GM21717 (cell line): ENCODE results near the gene CDH13.

Source experiments
- ATAC-seq: cut with Tn5 transposase; IDR thresholded peaks from one replicate; pipeline ENCODE4 v1.9.1; 2021; ENCODE audit warnings: mild to moderate bottlenecking, moderate library complexity; ENCODE audit not compliant: unreplicated experiment

CDH13 gene

DNA sequence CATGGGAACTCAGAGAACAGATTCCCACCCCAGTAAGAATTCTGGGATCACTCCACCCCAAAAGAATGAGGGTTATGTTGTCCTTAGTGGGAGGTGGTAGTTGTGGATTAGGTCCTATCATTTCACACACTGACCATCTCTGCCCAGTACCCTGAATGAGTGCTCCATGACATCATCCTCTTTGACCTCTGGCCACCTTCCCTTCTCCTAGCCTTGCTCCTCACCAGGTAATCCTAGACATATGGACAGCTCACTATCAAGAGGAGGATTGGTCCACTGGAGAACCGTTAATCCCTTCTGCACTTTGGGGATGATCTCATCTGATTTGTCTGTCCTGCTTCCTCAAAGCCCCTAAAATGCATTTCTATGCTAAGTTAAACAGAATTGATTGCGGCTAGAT lies 642.8 kb downstream of the CDH13 start:
- no peak for ATAC-seq

DNA sequence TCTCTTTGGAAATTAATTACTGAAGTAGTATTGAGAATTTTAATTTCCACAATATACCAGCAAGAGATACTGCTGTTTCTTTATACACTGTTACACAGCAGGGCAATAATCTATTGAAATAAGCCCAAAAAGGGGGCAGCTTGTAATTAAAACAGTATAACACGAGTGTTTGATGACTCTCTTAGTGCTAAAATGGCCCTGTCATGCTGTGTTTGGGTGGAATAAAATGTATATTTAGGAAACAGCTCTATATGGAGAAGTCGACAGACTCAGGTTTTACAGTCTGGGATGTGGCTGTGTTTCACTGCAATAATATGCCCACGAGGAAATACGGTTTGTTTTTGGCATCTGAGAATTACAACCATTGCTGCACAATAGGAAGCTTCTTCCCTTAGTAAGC lies 643.3 kb downstream of the CDH13 start:
- ATAC-seq: no peak

DNA sequence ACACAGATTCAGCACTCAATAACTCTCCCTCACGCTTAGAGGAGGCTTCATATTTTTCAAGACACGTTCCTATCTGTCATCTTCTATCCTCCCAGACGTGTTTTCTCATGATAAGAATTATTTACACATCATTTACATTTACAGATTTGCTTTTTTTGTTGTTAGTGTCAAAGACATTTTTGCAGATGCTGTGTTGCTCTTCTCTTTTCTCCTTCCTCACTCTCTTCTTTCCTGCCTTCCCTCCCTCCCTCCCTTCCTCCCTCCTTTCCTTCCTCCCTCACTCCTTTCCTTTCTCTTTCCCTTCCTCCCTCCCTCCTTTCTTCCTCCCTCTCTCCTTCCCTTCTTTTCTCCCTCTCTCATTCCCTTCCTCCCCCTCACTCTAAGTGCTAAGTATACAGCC lies 643.9 kb downstream of the CDH13 start:
- ATAC-seq: no peak

DNA sequence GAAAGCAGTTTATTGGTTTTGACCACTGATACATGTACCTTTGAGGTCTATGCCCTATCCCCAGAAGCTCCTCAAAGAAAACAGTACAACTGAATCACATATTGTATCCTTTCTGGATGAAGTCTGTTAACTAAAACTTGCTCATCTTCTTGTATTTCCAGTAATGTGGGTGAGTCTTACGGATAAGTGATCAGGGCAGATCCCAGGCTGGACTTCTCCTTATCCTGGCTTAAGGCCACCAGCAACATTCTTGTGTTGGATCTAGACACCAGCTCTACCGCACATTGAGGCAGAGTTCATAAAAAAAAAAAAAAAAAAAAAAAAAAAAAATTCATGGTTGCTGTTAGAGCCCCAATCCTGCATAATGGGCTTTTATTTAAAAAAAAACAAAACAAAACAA lies 644.4 kb downstream of the CDH13 start:
- no peak for ATAC-seq

DNA sequence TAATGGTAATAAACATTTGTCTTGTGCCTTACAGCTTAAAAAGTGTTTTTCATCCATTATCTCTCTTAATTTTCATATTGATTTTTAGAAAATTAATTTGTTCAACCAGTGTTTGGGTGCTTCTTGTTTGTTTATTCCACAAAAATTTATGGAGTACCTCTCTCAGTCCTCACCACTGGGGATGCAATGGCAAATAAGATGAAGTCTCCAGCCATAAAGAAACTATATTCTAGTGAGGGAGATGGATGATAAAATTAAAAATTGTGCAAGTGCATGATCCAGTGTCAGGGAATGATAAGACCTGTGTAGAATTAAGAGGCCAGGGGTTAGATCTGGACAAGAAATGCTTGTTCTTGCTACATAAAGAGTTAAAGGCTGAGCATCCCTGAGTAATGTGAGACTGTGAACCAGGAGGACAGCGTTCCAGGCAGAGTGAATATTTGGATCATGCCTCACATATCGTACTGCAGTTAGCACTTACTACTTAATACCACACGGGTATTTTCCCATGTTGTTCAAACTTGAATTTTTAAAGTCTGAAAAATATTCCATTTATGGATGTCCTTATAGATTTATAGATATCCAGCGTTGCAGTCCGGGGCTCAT lies 645.3 kb downstream of the CDH13 start:
- ATAC-seq: no peak

DNA sequence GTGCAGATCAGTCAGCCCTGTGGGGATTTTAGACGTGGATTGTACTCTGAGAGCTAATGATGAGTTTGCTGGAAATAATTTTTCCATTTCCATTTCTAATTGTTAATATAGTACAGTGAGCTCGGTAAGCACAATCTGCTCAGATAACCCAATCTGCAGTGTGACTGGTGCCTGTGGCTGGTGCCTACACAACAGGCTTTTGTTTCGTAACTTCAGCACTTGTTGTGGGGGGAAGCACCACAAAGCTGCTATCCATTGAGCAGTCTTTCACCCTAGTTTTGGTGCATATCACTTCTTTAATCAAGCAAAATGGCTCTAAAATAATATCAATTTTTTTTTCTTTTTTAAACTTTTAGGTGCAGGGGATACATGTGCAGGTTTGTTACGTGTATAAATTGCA lies 646.1 kb downstream of the CDH13 start:
- no peak for ATAC-seq

DNA sequence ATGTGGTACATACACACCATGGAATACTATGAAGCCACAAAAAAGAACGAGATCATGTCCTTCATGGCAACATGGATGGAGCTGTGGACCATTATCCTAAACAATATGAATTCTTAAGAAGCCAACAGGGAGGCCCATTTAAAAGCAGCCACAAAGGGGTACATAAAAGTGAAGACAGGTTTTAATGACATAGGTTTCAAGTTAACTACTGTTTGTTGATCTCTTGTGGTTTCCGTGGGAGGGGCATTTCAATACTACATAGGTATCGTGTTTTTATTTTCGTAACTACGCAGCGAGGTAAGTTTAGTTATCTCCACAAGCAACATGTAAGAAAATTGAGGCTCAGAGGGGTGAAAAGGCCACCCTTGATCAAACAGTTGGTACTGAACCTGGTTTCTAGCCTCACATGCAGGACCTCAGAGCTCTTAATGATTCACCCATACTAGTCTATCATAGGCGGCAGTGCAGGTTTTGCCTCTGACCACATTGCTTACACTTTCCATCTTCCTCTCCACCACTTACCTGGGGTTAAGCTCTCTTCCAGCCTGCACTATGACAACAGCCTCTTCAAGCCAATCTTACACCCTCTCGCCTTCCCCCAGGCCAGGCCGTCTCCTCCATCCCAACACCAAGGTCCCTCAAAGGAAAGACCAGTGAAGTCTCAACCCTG lies 646.9 kb downstream of the CDH13 start:
- no peak for ATAC-seq

DNA sequence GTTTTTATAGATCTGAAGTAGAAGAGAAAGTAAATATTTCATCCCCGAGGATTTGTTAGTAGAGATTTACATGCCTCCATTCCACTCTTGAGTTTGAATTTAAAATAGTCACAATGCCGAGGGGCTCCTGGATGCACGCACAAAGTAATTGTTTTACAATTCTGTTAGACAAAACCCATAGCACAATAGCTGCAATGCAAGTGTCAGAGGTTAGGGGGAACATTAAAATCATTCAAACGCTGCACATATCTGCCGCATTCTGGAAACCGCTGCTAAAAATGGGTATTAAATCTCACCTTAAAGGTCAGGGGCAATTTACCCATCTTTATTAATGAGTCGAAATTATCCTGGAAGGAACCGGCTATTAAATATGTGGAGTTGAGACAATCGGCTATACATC lies 652.5 kb downstream of the CDH13 start:
- ATAC-seq: no peak

DNA sequence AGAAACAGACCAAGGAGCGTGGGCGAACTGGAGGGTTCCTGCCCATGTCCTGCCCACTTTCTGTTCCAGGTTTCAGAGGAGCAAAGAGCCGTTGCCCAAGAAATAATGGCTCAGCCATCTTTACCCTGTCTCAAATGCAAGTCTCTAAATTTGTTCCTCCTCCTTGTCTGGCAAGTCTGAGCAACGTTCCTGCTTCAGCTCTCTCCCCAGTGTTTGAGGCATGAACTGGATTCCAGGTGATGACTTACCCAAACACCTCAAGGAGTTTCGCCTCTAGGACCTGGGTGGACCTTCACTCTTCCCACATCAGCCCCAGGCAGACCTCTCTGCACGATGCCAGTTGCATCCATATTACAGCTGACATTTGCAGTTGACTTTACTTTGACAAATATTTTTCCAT lies 659.2 kb downstream of the CDH13 start:
- ATAC-seq: no peak

DNA sequence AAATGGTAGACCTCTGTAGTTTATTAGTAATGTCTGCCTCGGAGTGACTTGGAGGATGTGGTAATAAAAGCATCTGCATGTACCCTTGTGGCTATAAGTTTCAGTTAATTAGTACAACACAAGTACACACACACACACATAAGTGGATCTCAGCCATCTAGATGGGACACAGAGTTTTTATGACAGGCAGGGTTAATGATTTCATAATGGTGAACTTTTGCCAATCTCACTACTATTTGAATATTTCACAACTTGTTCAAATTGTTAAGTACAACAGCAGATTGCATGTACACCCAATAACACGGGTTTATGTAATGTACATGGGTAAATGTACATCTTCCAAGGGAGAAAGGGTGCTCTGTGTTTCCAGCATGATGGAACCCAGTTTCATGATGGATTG lies 669.7 kb downstream of the CDH13 start:
- no peak for ATAC-seq

DNA sequence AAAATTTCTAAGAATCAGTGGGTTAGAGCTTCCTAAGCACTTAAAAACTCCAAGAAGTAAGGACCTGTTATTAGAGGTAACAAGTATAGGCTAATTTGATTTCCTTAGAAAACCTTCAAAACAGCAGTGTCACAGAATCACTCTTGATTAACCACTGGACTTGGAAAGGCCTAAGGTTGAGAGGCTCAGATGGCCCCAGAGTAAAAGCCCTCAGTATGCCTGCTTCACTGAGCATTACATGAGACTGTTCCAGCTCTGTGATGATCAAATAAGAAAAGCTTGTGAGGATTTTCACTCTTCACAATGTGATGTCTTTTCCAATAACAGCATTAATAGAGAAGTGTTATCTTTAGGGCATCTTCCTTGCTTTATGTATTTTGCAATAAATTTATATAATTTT lies 671.8 kb downstream of the CDH13 start:
- ATAC-seq: no peak

DNA sequence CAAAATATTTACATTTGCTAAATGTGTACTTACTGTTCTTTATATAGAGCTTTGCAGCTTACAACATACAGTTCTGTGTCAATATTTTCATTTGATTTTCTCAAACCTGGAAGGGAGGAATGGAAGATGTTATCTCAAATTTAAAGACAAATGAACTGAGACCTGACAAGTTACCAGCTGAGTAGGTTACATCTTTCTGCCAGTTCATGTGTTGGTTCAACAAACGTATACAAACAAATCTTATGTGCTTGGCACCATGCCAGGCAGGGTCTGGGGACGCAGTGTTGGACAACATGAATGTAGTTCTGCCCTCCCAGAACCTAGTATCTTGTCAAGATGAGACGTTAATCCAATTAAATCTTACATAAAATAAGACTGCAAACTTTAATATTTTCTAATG lies 673.6 kb downstream of the CDH13 start:
- ATAC-seq: no peak

DNA sequence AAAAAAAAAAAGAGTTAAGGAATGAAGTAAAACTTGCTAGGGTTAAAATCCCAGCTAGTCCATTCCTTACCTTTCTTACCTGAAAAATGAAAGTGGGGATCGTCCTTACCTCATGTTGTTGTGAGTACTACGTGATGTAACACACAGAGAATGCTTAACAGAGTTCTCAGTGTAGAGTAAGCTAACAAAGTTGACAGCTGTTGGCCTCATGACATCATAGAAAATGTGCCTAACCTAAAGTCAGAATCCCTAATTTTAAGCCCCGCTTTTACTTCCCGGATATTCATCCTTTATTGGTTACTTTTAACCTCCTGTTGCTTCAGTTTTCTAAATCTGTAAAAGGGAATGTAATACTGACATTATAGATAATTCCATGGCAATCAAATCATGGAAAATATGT lies 675.2 kb downstream of the CDH13 start:
- ATAC-seq: no peak

DNA sequence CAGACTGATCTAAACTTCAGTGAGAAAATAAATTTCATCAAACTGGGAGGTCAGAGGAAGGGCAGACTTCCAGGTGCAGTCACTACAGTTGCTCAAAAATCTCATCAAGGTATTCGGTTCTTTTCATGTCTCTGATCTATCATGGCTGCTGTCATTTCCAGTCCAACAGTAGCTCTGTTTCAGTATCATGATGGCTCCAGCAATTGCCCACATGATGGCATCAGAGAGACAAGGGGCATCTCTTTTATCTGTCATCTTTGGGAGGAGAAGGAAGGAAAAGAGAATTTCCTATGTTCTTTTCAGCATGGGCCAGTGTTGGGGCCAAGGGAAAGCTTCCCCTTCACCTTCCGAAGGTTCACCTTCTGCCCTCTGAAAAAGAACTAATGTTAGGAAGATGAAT lies 676.1 kb downstream of the CDH13 start:
- ATAC-seq: no peak

DNA sequence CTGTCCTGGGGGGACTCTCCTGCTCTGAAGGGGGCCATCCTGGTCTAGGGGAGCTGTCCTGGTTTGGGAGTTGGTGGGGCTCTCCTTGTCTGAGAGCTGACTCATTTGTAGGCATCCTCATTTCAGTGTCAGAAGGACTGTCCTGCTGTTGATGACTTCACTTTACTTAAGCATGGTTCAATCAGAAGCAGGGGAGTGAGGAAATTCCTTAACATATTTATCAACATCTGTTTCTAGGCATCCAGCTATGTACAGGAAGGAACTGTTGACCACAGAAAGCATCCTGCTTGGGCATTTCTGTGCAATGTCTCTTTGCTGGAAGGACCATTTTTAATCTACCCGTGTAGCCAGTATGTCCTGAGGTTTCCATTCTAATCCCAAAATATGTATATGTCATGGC lies 678.3 kb downstream of the CDH13 start:
- ATAC-seq: no peak

DNA sequence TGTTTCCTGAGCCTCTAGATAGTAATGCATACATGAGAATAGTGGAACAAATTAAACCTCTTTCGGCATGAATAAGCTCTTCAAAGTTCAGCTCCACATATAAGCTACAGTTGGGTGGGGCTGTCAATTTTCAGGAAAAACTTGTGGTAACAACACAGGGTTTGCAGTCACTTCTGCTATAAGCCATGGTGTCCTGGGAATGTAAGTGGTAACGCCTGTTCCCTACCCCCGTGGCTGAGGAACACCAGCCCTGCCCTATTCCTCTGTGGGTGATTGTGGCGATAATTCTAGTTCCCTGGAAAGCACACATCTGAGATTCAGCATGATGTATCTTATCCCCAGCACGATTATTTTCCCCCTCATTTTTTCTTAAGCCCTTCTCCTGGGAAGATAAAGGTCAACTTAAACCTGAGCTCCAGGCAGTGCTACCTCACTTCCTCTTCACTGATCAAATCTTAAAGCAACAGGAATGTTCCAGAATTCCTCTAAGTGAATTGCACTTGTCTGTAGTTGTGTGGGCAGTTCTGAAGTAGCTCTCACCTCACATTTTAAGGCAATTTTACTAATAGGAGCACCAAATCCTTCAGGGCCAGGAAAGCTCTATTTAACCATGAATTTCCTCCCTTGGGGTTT lies 680.3 kb downstream of the CDH13 start:
- no peak for ATAC-seq

DNA sequence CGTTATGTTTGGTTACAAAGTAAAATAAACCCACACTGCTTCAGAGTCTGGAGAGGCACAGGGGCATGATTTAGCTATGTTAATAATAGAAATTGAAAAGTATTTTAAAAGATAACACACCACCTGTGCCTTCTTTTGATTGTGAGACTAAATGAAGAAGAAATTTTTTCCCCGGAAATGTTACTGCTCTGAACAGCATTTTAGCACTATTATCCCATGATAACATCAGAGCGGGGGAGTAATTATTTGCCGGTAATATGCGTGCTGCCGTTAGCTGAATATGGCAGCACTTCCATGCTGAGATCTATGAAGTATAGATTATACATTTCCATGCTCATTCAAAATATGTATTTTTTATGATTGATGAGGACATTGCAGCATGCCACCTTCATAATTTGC lies 680.8 kb downstream of the CDH13 start:
- no peak for ATAC-seq

DNA sequence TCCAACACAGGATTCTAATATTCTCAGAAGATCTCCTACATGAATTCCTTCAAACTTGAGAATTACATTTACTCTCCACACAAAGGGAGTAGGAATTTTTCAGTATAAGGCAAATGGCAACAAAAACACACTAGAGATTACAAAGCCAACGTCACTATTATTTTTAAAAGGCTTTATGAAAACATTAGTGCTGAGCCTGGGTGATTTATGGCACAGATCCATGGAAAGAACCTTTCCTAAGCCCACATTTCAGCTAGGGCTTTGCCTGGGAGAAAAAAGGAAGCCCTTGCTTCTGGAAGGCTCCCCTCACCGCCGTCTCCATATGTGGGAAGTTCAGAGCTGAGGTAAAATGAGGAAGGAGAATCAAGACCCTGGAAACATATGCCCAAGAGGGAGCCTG lies 681.6 kb downstream of the CDH13 start:
- ATAC-seq: no peak

DNA sequence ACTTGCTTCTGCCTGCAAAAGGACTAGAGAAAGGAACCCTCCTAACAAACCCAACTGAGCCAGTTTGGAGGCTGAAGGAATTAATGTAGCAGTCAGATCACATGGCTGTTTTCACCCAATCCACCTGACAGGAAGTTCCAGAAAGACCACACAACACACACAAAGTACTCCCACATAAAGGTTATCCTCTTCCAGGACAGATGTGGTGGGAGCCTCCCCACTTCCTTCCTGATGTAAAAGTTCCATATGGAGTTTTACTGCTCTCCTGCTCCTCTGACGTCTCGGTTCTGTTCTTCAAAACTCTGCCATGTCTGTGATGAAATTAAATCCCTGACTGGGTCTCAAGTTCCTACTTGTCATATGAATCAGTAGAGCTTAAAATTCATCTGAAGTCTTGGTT lies 684.0 kb downstream of the CDH13 start:
- no peak for ATAC-seq

DNA sequence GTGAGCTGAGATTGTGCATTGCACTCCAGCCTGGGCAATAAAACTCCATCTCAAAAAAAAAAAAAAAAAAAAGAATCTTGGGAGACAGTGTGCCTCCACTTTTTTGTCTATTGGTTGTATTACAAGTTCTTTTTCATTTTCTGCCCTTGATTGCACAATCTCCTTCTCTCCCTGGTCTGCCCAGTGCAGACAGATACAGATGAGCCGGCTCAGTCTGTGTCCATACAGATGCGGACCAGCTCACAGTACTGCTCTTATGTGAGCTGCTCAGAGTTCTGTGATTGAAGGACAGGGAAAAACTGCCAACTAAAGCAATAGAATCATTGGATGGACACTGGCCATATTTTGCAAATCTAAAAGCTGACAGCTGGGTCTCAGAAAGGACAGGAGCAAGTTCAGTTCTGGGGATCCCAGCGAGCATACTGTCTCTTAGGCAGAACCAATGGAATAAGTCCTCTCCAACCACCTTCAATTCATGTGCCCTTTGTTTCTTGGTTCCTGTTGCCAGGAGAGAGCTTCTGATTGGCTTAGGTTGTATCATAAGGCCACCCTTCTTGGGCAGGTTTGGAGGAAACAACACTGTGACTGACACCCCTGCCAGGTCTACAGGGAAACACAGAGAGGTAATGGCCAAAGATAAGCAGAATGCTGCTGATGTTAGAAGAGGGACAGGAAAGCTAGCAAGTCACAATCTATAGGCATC lies 685.4 kb downstream of the CDH13 start:
- no peak for ATAC-seq

DNA sequence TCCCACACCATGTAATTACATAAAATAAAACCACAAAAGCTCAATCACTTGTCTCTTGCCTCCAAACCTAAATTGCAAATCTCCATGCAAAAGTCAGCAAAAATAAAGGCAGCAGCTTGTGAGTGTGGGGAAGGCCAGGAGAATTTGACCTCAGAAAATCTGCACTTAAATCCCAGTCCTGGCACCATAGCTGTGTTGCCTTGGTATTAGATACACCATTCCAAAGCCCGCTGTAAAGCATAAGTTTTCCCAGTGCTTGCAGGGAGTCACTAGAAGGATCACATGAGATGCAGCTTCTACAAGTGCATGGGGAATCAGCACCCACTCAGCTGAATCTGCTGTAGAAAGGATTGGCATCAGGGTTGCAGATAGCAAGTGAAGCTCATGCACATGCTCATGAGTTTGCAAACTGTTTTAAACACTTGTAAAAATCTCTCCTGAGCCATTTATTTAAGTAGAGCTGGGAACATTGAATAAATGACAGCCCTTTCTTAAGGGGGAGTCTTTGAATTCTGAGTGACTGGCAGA lies 686.0 kb downstream of the CDH13 start:
- ATAC-seq: no peak

DNA sequence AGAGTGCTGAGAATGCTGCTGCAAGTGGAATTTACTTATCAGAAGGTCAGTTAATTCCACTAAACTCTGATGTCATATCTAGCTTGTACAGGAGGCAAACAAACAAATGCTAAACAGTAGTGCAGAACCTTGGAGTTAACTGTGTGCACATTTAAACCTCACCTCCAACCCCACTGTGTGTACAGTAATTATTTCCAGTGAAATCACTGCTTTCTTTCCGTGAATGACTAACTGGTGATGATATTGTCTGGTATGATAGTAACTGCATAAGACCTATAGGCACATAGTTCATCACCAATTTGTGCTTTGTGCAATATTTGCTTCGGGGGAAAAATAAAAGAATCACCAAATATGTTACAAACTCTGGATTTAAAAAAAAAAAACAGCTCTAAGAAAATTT lies 688.5 kb downstream of the CDH13 start:
- ATAC-seq: no peak
